Stimulated activated CD4-positive, alpha-beta T cell treated with anti-CD3 and anti-CD28 coated beads, Interleukin-15, amount 100 ng/mL, for 48 hours (primary cell): ENCODE data around the gene MRFAP1L1.

Source experiments
- DNase-seq, 2 donors: peaks; one replicate each; pipeline ENCODE4 v3.0.0-alpha.2; 2020; ENCODE audit warnings: low read depth in 2 of 2

Gene MRFAP1L1

GRCh38 chr4:6716018-6716911 lies 6.6 kb upstream of the MRFAP1L1 start, which contains the start of gene BLOC1S4:
BLOC1S4 (plus strand) TSS chr4:6716174; CDS start chr4:6716210, 36 bp downstream.
- peak; percentile 77 to 80 for DNase-seq

- no peak for DNase-seq
These were observed 6.0 kb upstream of the MRFAP1L1 start for GRCh38 chr4:6715704-6716017.

- no peak for DNase-seq
These were observed 5.3 kb upstream of the MRFAP1L1 start for GRCh38 chr4:6714954-6715353.

- DNase-seq = no peak
These were observed 1.3 kb upstream of the MRFAP1L1 start for GRCh38 chr4:6710996-6711395.

GRCh38 chr4:6710282-6710681 lies 617 bp upstream of the MRFAP1L1 start:
- DNase-seq = no peak

GRCh38 chr4:6706173-6706572 lies 3.5 kb downstream of the MRFAP1L1 start:
- no peak for DNase-seq

- DNase-seq = no peak
These were observed 4.0 kb downstream of the MRFAP1L1 start for GRCh38 chr4:6705646-6706045.

GRCh38 chr4:6703786-6704185 lies 5.9 kb downstream of the MRFAP1L1 start:
- no peak for DNase-seq

GRCh38 chr4:6702761-6703160 lies 6.9 kb downstream of the MRFAP1L1 start:
- no peak for DNase-seq

- peak in 1 of 2 donors; percentile 37 for DNase-seq
These were observed 8.3 kb downstream of the MRFAP1L1 start for GRCh38 chr4:6701371-6701770.

- no peak for DNase-seq
These were observed 9.8 kb downstream of the MRFAP1L1 start for GRCh38 chr4:6699903-6700302.

GRCh38 chr4:6699388-6699787 lies 10.3 kb downstream of the MRFAP1L1 start:
- no peak for DNase-seq

GRCh38 chr4:6697131-6697530 lies 12.5 kb downstream of the MRFAP1L1 start:
- no peak for DNase-seq

GRCh38 chr4:6696611-6697010 lies 13.1 kb downstream of the MRFAP1L1 start:
- no peak for DNase-seq

- DNase-seq = no peak
These were observed 13.7 kb downstream of the MRFAP1L1 start for GRCh38 chr4:6695660-6696610.

- DNase-seq = no peak
These were observed 15.3 kb downstream of the MRFAP1L1 start for GRCh38 chr4:6694177-6694901.

- DNase-seq = no peak
These were observed 16.2 kb downstream of the MRFAP1L1 start, which contains the start of gene S100P for GRCh38 chr4:6693231-6694176. S100P (plus strand) TSS chr4:6693878; CDS start chr4:6693933, 55 bp downstream.

- DNase-seq = no peak
These were observed 16.9 kb downstream of the MRFAP1L1 start for GRCh38 chr4:6692806-6693205.

- no peak for DNase-seq
These were observed 17.3 kb downstream of the MRFAP1L1 start for GRCh38 chr4:6692379-6692778.

GRCh38 chr4:6689506-6689960 lies 20.1 kb downstream of the MRFAP1L1 start:
- DNase-seq = no peak
